ENCODE data around the gene TRIM38. TPM values are rescaled to one million over a fixed set of nuclear protein-coding genes. Genes with fewer than 3 reads are reported as not detected.
"Not testable (repeated sequence)": the region's sequence is repeated elsewhere in the genome, so short reads cannot be mapped to it uniquely, and the experiment has no call there.

Gene TRIM38
- total RNA-seq, 5 donors from 2014 or later (not counting 1 experiment from before 2014, with no cell fraction given): 20.5 to 29.3 (median 26.2) TPM

GRCh38 chr6:25928562-25929324 lies 33.9 kb upstream of the TRIM38 start:
- H3K27me3 Mint-ChIP-seq: peaks cover 2 to 3% of the 10 kb centered on the region in 2 donors
- ChIA-PET CTCF (interaction anchor here (0.6 to 1.6 kb wide), 2 partner anchors 140 to 347 kb away, joined by 3 read pairs; no protein-coding TSS in a partner anchor), POLR2A (interaction anchor here in 1 of 2 donors (0.6 kb wide), 1 partner anchor 53 kb away, joined by 3 read pairs; no protein-coding TSS in a partner anchor)
- ATAC-seq (replicated peaks in 1 of 4) (no peak), DNase-seq (no peak)
- Histone ChIP-seq H3K27me3 (replicated peaks in 1 of 2; ENCODE audit: control insufficient read depth in 2 of 2, extremely low read depth in 1 of 2, insufficient read depth in 2 of 2, low read length in 1 of 2) (no peaks in the 10 kb centered on the region), H3K36me3 (ENCODE audit: control insufficient read depth in 2 of 2, extremely low read depth in 1 of 2, insufficient read depth in 1 of 2, low read length in 1 of 2) (no peaks in the 10 kb centered on the region), H3K4me1 (ENCODE audit: control insufficient read depth in 1 of 2, extremely low read depth in 1 of 2, insufficient read depth in 2 of 2, low read length in 2 of 2) (no peaks in the 10 kb centered on the region), H3K9me3 (no peaks in the 10 kb centered on the region), H3K4me3 (ENCODE audit: control insufficient read depth in 1 of 2, extremely low read depth in 1 of 2, low read length in 1 of 2) (no peak overlapping the region), H3K27ac (ENCODE audit: low read length) (no peak overlapping the region)
- H3K9me3 Mint-ChIP-seq: no peaks in the 10 kb centered on the region
- no peak overlapping the region for H3K27ac Mint-ChIP-seq
- H3K36me3 Mint-ChIP-seq: no peaks in the 10 kb centered on the region
- H3K4me3 Mint-ChIP-seq: no peak overlapping the region
- H3K4me1 Mint-ChIP-seq: no peaks in the 10 kb centered on the region
- WGBS (ENCODE audit: insufficient coverage): no CpG with 5 or more reads among the region's 4 CpGs

GRCh38 chr6:25929785-25930184 lies 32.8 kb upstream of the TRIM38 start:
- H3K36me3 Mint-ChIP-seq; DNase-seq; H3K9me3 Mint-ChIP-seq; H3K4me1 ChIP-seq (ENCODE audit: control insufficient read depth in 1 of 2, extremely low read depth in 1 of 2, insufficient read depth in 2 of 2, low read length in 2 of 2); H3K9me3 ChIP-seq; H3K27me3 ChIP-seq (replicated peaks in 1 of 2; ENCODE audit: control insufficient read depth in 2 of 2, extremely low read depth in 1 of 2, insufficient read depth in 2 of 2, low read length in 1 of 2); H3K27ac Mint-ChIP-seq; H3K4me3 ChIP-seq (ENCODE audit: control insufficient read depth in 1 of 2, extremely low read depth in 1 of 2, low read length in 1 of 2); H3K27ac ChIP-seq (ENCODE audit: low read length); POLR2A ChIA-PET; CTCF ChIA-PET; H3K4me1 Mint-ChIP-seq; H3K36me3 ChIP-seq (ENCODE audit: control insufficient read depth in 2 of 2, extremely low read depth in 1 of 2, insufficient read depth in 1 of 2, low read length in 1 of 2); H3K27me3 Mint-ChIP-seq; ATAC-seq (replicated peaks in 1 of 4); H3K4me3 Mint-ChIP-seq: not testable (repeated sequence)
- 94% methylated on average over 7 of the region's 12 CpGs for WGBS (ENCODE audit: insufficient coverage)

GRCh38 chr6:25930532-25931410 lies 31.8 kb upstream of the TRIM38 start, which contains the start of gene SLC17A2:
TSS of gene SLC17A2 (minus strand) at chr6:25930691. CDS start at chr6:25925796, 4,895 bp downstream.
- Mint-ChIP-seq H3K27me3 (peaks cover 4 to 5% of the 10 kb centered on the region in 2 donors), H3K27ac (no peak within 1 kb of the TSS), H3K9me3 (no peaks in the 10 kb centered on the region), H3K4me1 (no peaks in the 10 kb centered on the region), H3K36me3 (no peaks in the 10 kb centered on the region), H3K4me3 (no peak within 1 kb of the TSS)
- ATAC-seq (replicated peaks in 1 of 4) (no peak), DNase-seq (no peak)
- Histone ChIP-seq H3K36me3 (ENCODE audit: control insufficient read depth in 2 of 2, extremely low read depth in 1 of 2, insufficient read depth in 1 of 2, low read length in 1 of 2) (no peaks in the 10 kb centered on the region), H3K9me3 (no peaks in the 10 kb centered on the region), H3K4me1 (ENCODE audit: control insufficient read depth in 1 of 2, extremely low read depth in 1 of 2, insufficient read depth in 2 of 2, low read length in 2 of 2) (no peaks in the 10 kb centered on the region), H3K27me3 (replicated peaks in 1 of 2; ENCODE audit: control insufficient read depth in 2 of 2, extremely low read depth in 1 of 2, insufficient read depth in 2 of 2, low read length in 1 of 2) (peaks cover 0 to 3% of the 10 kb centered on the region in 2 experiments), H3K4me3 (ENCODE audit: control insufficient read depth in 1 of 2, extremely low read depth in 1 of 2, low read length in 1 of 2) (no peak within 1 kb of the TSS), H3K27ac (ENCODE audit: low read length) (no peak within 1 kb of the TSS)
- 97% methylated on average over 5 of the region's 9 CpGs for WGBS (ENCODE audit: insufficient coverage)
- ChIA-PET POLR2A (no interaction called here), CTCF (no interaction called here)

- Mint-ChIP-seq H3K9me3 (no peaks in the 10 kb centered on the region), H3K27ac (no peak overlapping the region), H3K27me3 (peaks cover 4 to 5% of the 10 kb centered on the region in 2 donors), H3K4me1 (no peaks in the 10 kb centered on the region), H3K36me3 (no peaks in the 10 kb centered on the region), H3K4me3 (no peak overlapping the region)
- no peaks in the 10 kb centered on the region for H3K36me3 ChIP-seq (ENCODE audit: control insufficient read depth in 2 of 2, extremely low read depth in 1 of 2, insufficient read depth in 1 of 2, low read length in 1 of 2)
- no peaks in the 10 kb centered on the region for H3K4me1 ChIP-seq (ENCODE audit: control insufficient read depth in 1 of 2, extremely low read depth in 1 of 2, insufficient read depth in 2 of 2, low read length in 2 of 2)
- no peak overlapping the region for H3K4me3 ChIP-seq (ENCODE audit: control insufficient read depth in 1 of 2, extremely low read depth in 1 of 2, low read length in 1 of 2)
- H3K27ac ChIP-seq (ENCODE audit: low read length): no peak overlapping the region
- no peaks in the 10 kb centered on the region for H3K9me3 ChIP-seq
- peaks cover 0 to 3% of the 10 kb centered on the region in 2 experiments for H3K27me3 ChIP-seq (replicated peaks in 1 of 2; ENCODE audit: control insufficient read depth in 2 of 2, extremely low read depth in 1 of 2, insufficient read depth in 2 of 2, low read length in 1 of 2)
- DNase-seq: no peak
- ChIA-PET POLR2A (no interaction called here), CTCF (no interaction called here)
- no peak for ATAC-seq (replicated peaks in 1 of 4)
- no CpG with 5 or more reads among the region's 1 CpG for WGBS (ENCODE audit: insufficient coverage)
Observed at GRCh38 chr6:25931411-25931709, 31.2 kb upstream of the TRIM38 start.

GRCh38 chr6:25934156-25934555 lies 28.4 kb upstream of the TRIM38 start:
- POLR2A ChIA-PET: no interaction called here
- H3K27ac ChIP-seq (ENCODE audit: low read length): no peak overlapping the region
- ATAC-seq (replicated peaks in 1 of 4) (no peak), DNase-seq (no peak)
- Mint-ChIP-seq H3K27me3 (peaks cover 4 to 5% of the 10 kb centered on the region in 2 donors), H3K9me3 (no peaks in the 10 kb centered on the region), H3K36me3 (no peaks in the 10 kb centered on the region), H3K4me1 (no peaks in the 10 kb centered on the region), H3K27ac (no peak overlapping the region), H3K4me3 (no peak overlapping the region)
- 83% methylated on average over 1 of the region's 2 CpGs for WGBS (ENCODE audit: insufficient coverage)
- H3K4me1 ChIP-seq (ENCODE audit: control insufficient read depth in 1 of 2, extremely low read depth in 1 of 2, insufficient read depth in 2 of 2, low read length in 2 of 2): no peaks in the 10 kb centered on the region
- H3K4me3 ChIP-seq (ENCODE audit: control insufficient read depth in 1 of 2, extremely low read depth in 1 of 2, low read length in 1 of 2): no peak overlapping the region
- peaks cover 0 to 3% of the 10 kb centered on the region in 2 experiments for H3K27me3 ChIP-seq (replicated peaks in 1 of 2; ENCODE audit: control insufficient read depth in 2 of 2, extremely low read depth in 1 of 2, insufficient read depth in 2 of 2, low read length in 1 of 2)
- no peaks in the 10 kb centered on the region for H3K36me3 ChIP-seq (ENCODE audit: control insufficient read depth in 2 of 2, extremely low read depth in 1 of 2, insufficient read depth in 1 of 2, low read length in 1 of 2)
- no peaks in the 10 kb centered on the region for H3K9me3 ChIP-seq
- CTCF ChIA-PET: no interaction called here

- no peak overlapping the region for H3K4me3 ChIP-seq (ENCODE audit: control insufficient read depth in 1 of 2, extremely low read depth in 1 of 2, low read length in 1 of 2)
- Mint-ChIP-seq H3K27me3 (peaks cover 4 to 5% of the 10 kb centered on the region in 2 donors), H3K4me3 (no peak overlapping the region), H3K36me3 (no peaks in the 10 kb centered on the region), H3K27ac (no peak overlapping the region), H3K4me1 (no peaks in the 10 kb centered on the region), H3K9me3 (no peaks in the 10 kb centered on the region)
- H3K4me1 ChIP-seq (ENCODE audit: control insufficient read depth in 1 of 2, extremely low read depth in 1 of 2, insufficient read depth in 2 of 2, low read length in 2 of 2): no peaks in the 10 kb centered on the region
- H3K36me3 ChIP-seq (ENCODE audit: control insufficient read depth in 2 of 2, extremely low read depth in 1 of 2, insufficient read depth in 1 of 2, low read length in 1 of 2): no peaks in the 10 kb centered on the region
- CTCF ChIA-PET: interaction anchor here in 1 of 2 donors (0.6 kb wide), 1 partner anchor 561 kb away, joined by 5 read pairs; no protein-coding TSS in a partner anchor
- H3K9me3 ChIP-seq: no peaks in the 10 kb centered on the region
- H3K27me3 ChIP-seq (replicated peaks in 1 of 2; ENCODE audit: control insufficient read depth in 2 of 2, extremely low read depth in 1 of 2, insufficient read depth in 2 of 2, low read length in 1 of 2): peaks cover 0 to 3% of the 10 kb centered on the region in 2 experiments
- no peak overlapping the region for H3K27ac ChIP-seq (ENCODE audit: low read length)
- ATAC-seq (replicated peaks in 1 of 4): no peak
- WGBS (ENCODE audit: insufficient coverage): no CpG with 5 or more reads among the region's 3 CpGs
- no peak for DNase-seq
- POLR2A ChIA-PET: no interaction called here
Observed at GRCh38 chr6:25934735-25935313, 27.8 kb upstream of the TRIM38 start.
